GM23338 (cell line): ENCODE measurements around the gene RBFOX1. TPM values are rescaled to one million over a fixed set of nuclear protein-coding genes. Genes with fewer than 3 reads are reported as not detected.

Experiments used
- ATAC-seq: fragments of 200-7000 bp; cut with Tn5 transposase; 3 replicates; pipeline ENCODE4 v1.9.1; 2020
- DNase-seq: peaks from one replicate; pipeline ENCODE4 v3.0.0-alpha.2; 2015; ENCODE audit warnings: low spot score
- H2AFZ ChIP-seq: fragments of 200-600 bp; sonication (generic); 2 replicates; pipeline ENCODE4 v1.8.0; 2016; ENCODE audit warnings: antibody characterized with exemption, mild to moderate bottlenecking, moderate library complexity
- H3F3A ChIP-seq: fragments of 200-600 bp; sonication (generic); replicated peaks from 2 replicates; pipeline ENCODE4 v1.8.0; 2017; ENCODE audit warnings: antibody characterized with exemption, mixed run types, low read depth
- H3K27ac ChIP-seq: fragments of 200-600 bp; sonication (generic); 2 replicates; pipeline ENCODE4 v1.6.1; 2016; ENCODE audit warnings: low read depth
- H3K27me3 ChIP-seq: fragments of 200-600 bp; sonication (generic); 2 replicates; pipeline ENCODE4 v1.8.0; 2016; ENCODE audit warnings: mild to moderate bottlenecking, mixed run types, moderate library complexity; ENCODE audit not compliant: insufficient read depth
- H3K36me3 ChIP-seq: fragments of 200-600 bp; sonication (generic); 2 replicates; pipeline ENCODE4 v1.8.0; 2016; ENCODE audit warnings: mild to moderate bottlenecking; ENCODE audit not compliant: insufficient read depth
- H3K4me1 ChIP-seq: fragments of 200-600 bp; sonication (generic); 2 replicates; pipeline ENCODE4 v1.8.0; 2016; ENCODE audit warnings: mild to moderate bottlenecking, moderate library complexity; ENCODE audit not compliant: insufficient read depth
- H3K4me2 ChIP-seq: fragments of 200-600 bp; sonication (generic); 2 replicates; pipeline ENCODE4 v1.7.1; 2017; ENCODE audit warnings: mixed run types
- H3K4me3 ChIP-seq: fragments of 200-600 bp; sonication (generic); 2 replicates; pipeline ENCODE4 v1.6.1; 2016; ENCODE audit warnings: mixed run types
- H3K79me2 ChIP-seq: fragments of 200-600 bp; sonication (generic); replicated peaks from 2 replicates; pipeline ENCODE4 v1.8.0; 2017; ENCODE audit warnings: mild to moderate bottlenecking; ENCODE audit not compliant: insufficient read depth
- H3K9me2 ChIP-seq: fragments of 200-600 bp; sonication (generic); 2 replicates; pipeline ENCODE4 v1.8.0; 2017; ENCODE audit not compliant: insufficient read depth
- H4K20me1 ChIP-seq: fragments of 200-600 bp; sonication (generic); replicated peaks from 2 replicates; pipeline ENCODE4 v1.8.0; 2017; ENCODE audit warnings: mild to moderate bottlenecking; ENCODE audit not compliant: insufficient read depth
- H3K27ac Mint-ChIP-seq: 2 replicates; pipeline ENCODE4 v1.8.0; 2020; ENCODE audit warnings: inconsistent platforms, mild to moderate bottlenecking, moderate library complexity, mixed read lengths
- H3K27me3 Mint-ChIP-seq: 3 replicates; pipeline ENCODE4 v1.8.0; 2022; ENCODE audit warnings: low read depth, mild to moderate bottlenecking, moderate library complexity, mixed read lengths, inconsistent platforms; ENCODE audit not compliant: insufficient read depth, poor library complexity
- H3K36me3 Mint-ChIP-seq: 3 replicates; pipeline ENCODE4 v1.8.0; 2021; ENCODE audit warnings: low read depth, mild to moderate bottlenecking, inconsistent platforms, moderate library complexity, mixed read lengths
- H3K4me1 Mint-ChIP-seq: 3 replicates; pipeline ENCODE4 v1.8.0; 2020; ENCODE audit warnings: mild to moderate bottlenecking, inconsistent platforms, mixed read lengths
- H3K4me3 Mint-ChIP-seq: 3 replicates; pipeline ENCODE4 v1.8.0; 2021; ENCODE audit warnings: moderate library complexity, mild to moderate bottlenecking, inconsistent platforms, mixed read lengths
- H3K9me3 Mint-ChIP-seq: 3 replicates; pipeline ENCODE4 v1.8.0; 2020; ENCODE audit warnings: moderate library complexity, mild to moderate bottlenecking, inconsistent platforms, mixed read lengths
- CREB1 ChIP-seq: fragments of 250-450 bp; sonication (Bioruptor Pico); IDR thresholded peaks from 2 replicates; pipeline ENCODE4 v1.5.0; 2020; ENCODE audit warnings: low read depth, mild to moderate bottlenecking, moderate library complexity
- EZH2 ChIP-seq: fragments of 200-600 bp; sonication (generic); IDR thresholded peaks from one replicate; pipeline ENCODE4 v1.8.0; 2017; ENCODE audit warnings: antibody characterized with exemption, mild to moderate bottlenecking, low read depth; ENCODE audit not compliant: unreplicated experiment
- EZH2phosphoT487 ChIP-seq: fragments of 200-600 bp; sonication (generic); IDR thresholded peaks from one replicate; pipeline ENCODE4 v1.8.1; 2018; ENCODE audit warnings: antibody characterized with exemption; ENCODE audit not compliant: unreplicated experiment
- JUNB ChIP-seq: IDR thresholded peaks from one replicate; pipeline ENCODE4 v1.6.1; 2016; ENCODE audit warnings: antibody characterized with exemption; ENCODE audit not compliant: unreplicated experiment
- NANOG ChIP-seq: IDR thresholded peaks from 2 replicates; pipeline ENCODE4 v1.6.1; 2016; ENCODE audit warnings: antibody characterized with exemption, borderline replicate concordance
- POLR2AphosphoS5 ChIP-seq: IDR thresholded peaks from 2 replicates; pipeline ENCODE4 v1.6.1; 2016; ENCODE audit warnings: antibody characterized with exemption, low read depth
- REST ChIP-seq: IDR thresholded peaks from one replicate; pipeline ENCODE4 v1.6.1; 2018; ENCODE audit warnings: antibody characterized with exemption; ENCODE audit not compliant: unreplicated experiment
- STAT1 ChIP-seq: IDR thresholded peaks from one replicate; pipeline ENCODE4 v1.6.1; 2016; ENCODE audit warnings: antibody characterized with exemption; ENCODE audit not compliant: unreplicated experiment
- ZNF114 ChIP-seq: fragments of 250-450 bp; sonication (Bioruptor Pico); IDR thresholded peaks from 2 replicates; pipeline ENCODE4 v1.5.0; 2020; ENCODE audit warnings: mild to moderate bottlenecking, moderate library complexity
- ZNF331 ChIP-seq: fragments of 250-450 bp; sonication (Bioruptor Pico); IDR thresholded peaks from 2 replicates; pipeline ENCODE4 v1.5.0; 2020; ENCODE audit warnings: low read depth, mild to moderate bottlenecking, moderate library complexity
- ZNF462 ChIP-seq: fragments of 250-450 bp; sonication (Bioruptor Pico); IDR thresholded peaks from 2 replicates; pipeline ENCODE4 v1.5.0; 2020; ENCODE audit warnings: mild to moderate bottlenecking, moderate library complexity
- polyA plus RNA-seq: library from polyadenylated mRNA; unstranded; fragments of >200 nt; fragmentation: Nextera tagmentation; extraction: Ambion mirVana; gene quantifications from 2 replicates; pipeline ENCODE4 v1.2.1, GENCODE V29; 2016
- total RNA-seq: library from RNA; depleted of rRNA; stranded (reverse); fragments of >200 nt; shearing (Covaris generic); gene quantifications from 2 replicates; pipeline ENCODE4 v1.2.3, GENCODE V29; 2014
- TF ChIP-seq, protein P1 (sequence below), 2 experiments: fragments of 200-600 bp in 1 of 2; sonication (generic) in 1 of 2; conservative IDR thresholded peaks; 2 replicates each; pipeline versions ENCODE4 v1.5.1 to v1.6.1; 2016 to 2017; ENCODE audit warnings: antibody characterized with exemption in 2 of 2, low read depth in 2 of 2, mild to moderate bottlenecking in 2 of 2, moderate library complexity in 1 of 2
- TF ChIP-seq, protein P2 (sequence below): IDR thresholded peaks from 2 replicates; pipeline ENCODE4 v1.6.1; 2016; ENCODE audit warnings: antibody characterized with exemption

RBFOX1 gene
- total and polyA plus RNA-seq, 2 experiments from 2014 or later, result 2.5 to 3.6 TPM

DNA sequence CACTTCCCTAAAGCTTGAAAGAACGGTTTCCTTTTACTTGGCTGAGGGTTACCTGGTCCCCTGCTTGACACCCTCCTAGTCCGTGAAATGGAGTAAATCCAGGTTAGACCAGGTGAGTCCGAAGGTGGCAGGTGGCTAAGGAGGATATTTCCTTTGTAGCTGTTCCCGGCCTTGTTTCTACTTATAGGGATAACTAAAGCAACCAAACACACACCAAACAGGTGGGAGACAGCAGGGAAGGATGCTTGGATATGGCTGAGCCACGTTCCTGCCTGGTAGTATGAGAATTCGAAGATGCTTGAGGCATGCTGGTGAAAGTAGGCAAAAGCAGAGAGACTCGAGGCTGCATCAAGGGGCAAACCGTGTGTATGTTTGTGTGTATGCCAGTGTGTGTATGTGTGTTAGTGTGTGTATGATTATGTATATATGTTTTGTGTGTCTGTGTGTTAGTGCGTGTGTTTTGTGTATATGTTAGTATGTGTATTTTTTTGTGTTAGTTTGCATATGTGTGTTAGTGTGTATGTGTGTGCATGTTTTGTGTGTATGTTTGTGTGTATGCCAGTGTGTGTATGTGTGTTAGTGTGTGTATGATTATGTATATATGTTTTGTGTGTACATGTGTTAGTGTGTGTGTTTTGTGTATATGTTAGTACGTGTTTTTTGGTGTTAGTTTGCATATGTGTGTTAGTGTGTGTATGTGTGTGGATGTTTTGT is 28.9 kb downstream of the RBFOX1 start:
- Mint-ChIP-seq H3K27ac (no peak overlapping the region), H3K36me3 (no peaks in the 10 kb centered on the region), H3K4me1 (0 out of 3 replicates have a peak, but pooled peaks cover 2% of the 10 kb centered on the region), H3K27me3 (no peaks in the 10 kb centered on the region), H3K4me3 (no peak overlapping the region), H3K9me3 (peaks cover 10% of the 10 kb centered on the region; the same call in 2 of the 3 replicates)
- Histone ChIP-seq H3F3A (no peaks in the 10 kb centered on the region), H3K4me2 (no peak overlapping the region), H3K27ac (no peak overlapping the region), H4K20me1 (no peaks in the 10 kb centered on the region), H2AFZ (no peak overlapping the region), H3K4me3 (no peak overlapping the region), H3K4me1 (no peaks in the 10 kb centered on the region), H3K27me3 (no peaks in the 10 kb centered on the region), H3K9me2 (no peaks in the 10 kb centered on the region), H3K79me2 (no peaks in the 10 kb centered on the region), H3K36me3 (no peaks in the 10 kb centered on the region)
- DNase-seq, result no peak
- TF ChIP-seq ZNF114 (CRISPR knock-in tag), result no peak
- no peak for TF ChIP-seq ZNF331 (CRISPR knock-in tag)
- TF ChIP-seq STAT1, result no peak
- no peak for TF ChIP-seq EZH2phosphoT487
- no peak for TF ChIP-seq POLR2AphosphoS5
- no peak for TF ChIP-seq JUNB
- TF ChIP-seq EZH2, result no peak
- TF ChIP-seq CREB1 (CRISPR knock-in tag), result no peak
- no peak for TF ChIP-seq NANOG
- TF ChIP-seq ZNF462 (CRISPR knock-in tag), result no peak
- no peak for TF ChIP-seq REST
- TF ChIP-seq, protein P1, sequence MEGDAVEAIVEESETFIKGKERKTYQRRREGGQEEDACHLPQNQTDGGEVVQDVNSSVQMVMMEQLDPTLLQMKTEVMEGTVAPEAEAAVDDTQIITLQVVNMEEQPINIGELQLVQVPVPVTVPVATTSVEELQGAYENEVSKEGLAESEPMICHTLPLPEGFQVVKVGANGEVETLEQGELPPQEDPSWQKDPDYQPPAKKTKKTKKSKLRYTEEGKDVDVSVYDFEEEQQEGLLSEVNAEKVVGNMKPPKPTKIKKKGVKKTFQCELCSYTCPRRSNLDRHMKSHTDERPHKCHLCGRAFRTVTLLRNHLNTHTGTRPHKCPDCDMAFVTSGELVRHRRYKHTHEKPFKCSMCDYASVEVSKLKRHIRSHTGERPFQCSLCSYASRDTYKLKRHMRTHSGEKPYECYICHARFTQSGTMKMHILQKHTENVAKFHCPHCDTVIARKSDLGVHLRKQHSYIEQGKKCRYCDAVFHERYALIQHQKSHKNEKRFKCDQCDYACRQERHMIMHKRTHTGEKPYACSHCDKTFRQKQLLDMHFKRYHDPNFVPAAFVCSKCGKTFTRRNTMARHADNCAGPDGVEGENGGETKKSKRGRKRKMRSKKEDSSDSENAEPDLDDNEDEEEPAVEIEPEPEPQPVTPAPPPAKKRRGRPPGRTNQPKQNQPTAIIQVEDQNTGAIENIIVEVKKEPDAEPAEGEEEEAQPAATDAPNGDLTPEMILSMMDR (conservative IDR thresholded peaks at IDR 0.05; ENCODE audit: low read depth in 2 of 2), result no peak
- TF ChIP-seq, protein P2, sequence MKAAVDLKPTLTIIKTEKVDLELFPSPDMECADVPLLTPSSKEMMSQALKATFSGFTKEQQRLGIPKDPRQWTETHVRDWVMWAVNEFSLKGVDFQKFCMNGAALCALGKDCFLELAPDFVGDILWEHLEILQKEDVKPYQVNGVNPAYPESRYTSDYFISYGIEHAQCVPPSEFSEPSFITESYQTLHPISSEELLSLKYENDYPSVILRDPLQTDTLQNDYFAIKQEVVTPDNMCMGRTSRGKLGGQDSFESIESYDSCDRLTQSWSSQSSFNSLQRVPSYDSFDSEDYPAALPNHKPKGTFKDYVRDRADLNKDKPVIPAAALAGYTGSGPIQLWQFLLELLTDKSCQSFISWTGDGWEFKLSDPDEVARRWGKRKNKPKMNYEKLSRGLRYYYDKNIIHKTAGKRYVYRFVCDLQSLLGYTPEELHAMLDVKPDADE, result no peak
- no peak for ATAC-seq
